CD4-positive, alpha-beta T cell (primary cell): ENCODE results near the gene CFAP70. TPM values are rescaled to one million over a fixed set of nuclear protein-coding genes. Genes with fewer than 3 reads are reported as not detected.

Experiments used
- ATAC-seq: fragments of 200-7000 bp; cut with Tn5 transposase; one replicate; pipeline ENCODE4 v1.10.0; 2022; ENCODE audit warnings: mild to moderate bottlenecking; ENCODE audit not compliant: poor library complexity
- CTCF ChIA-PET: fragments of 350-600 bp; sonication (Branson Sonifier 250); formaldehyde crosslinking; loops from one replicate; lab custom pipeline; 2021; ENCODE audit warnings: antibody characterized with exemption, inconsistent platforms; lab: Charles Lee
- POLR2A ChIA-PET: fragments of 350-600 bp; sonication (Branson Sonifier 250); formaldehyde crosslinking; loops from one replicate; lab custom pipeline; 2021; ENCODE audit warnings: antibody characterized with exemption, inconsistent platforms; lab: Charles Lee
- DNase-seq, 14 experiments: peaks; one replicate each; pipeline ENCODE4 v3.0.0-alpha.2; 2013 to 2020; ENCODE audit warnings: mixed read lengths in 2 of 14
- H3K27ac ChIP-seq, 2 donors: one replicate each; pipeline versions ENCODE4 v1.5.1 to v1.7.0; 2013; ENCODE audit warnings: low read length in 2 of 2, low read depth in 1 of 2, mild to moderate bottlenecking in 1 of 2
- H3K27me3 ChIP-seq, 2 experiments: 1 replicate in 1 of 2; 2 replicates in 1 of 2; pipeline versions ENCODE4 v1.6.1 to v1.7.0; 2013; ENCODE audit warnings: low read length in 2 of 2, control low read depth in 1 of 2, mild to moderate bottlenecking in 1 of 2, moderate library complexity in 1 of 2; ENCODE audit not compliant: insufficient read depth in 2 of 2, control insufficient read depth in 1 of 2
- H3K36me3 ChIP-seq: one replicate; pipeline ENCODE4 v1.6.1; 2013; ENCODE audit warnings: low read length, control low read depth; ENCODE audit not compliant: insufficient read depth
- H3K4me1 ChIP-seq: one replicate; pipeline ENCODE4 v1.6.1; 2013; ENCODE audit warnings: low read length, control low read depth; ENCODE audit not compliant: insufficient read depth
- H3K4me3 ChIP-seq: one replicate; pipeline ENCODE4 v1.5.1; 2013; ENCODE audit warnings: mild to moderate bottlenecking, low read length, moderate library complexity
- H3K9me3 ChIP-seq, 2 experiments: 1 replicate in 1 of 2; 2 replicates in 1 of 2; pipeline versions ENCODE4 v1.6.1 to v1.7.0; 2013; ENCODE audit warnings: low read length in 2 of 2, mild to moderate bottlenecking in 2 of 2, control low read depth in 1 of 2, moderate library complexity in 1 of 2; ENCODE audit not compliant: control insufficient read depth in 1 of 2, insufficient read depth in 1 of 2
- H3K27ac Mint-ChIP-seq: one replicate; pipeline ENCODE4 v1.8.0; 2020; ENCODE audit warnings: mixed read lengths
- H3K27me3 Mint-ChIP-seq: one replicate; pipeline ENCODE4 v1.8.0; 2021; ENCODE audit warnings: mixed read lengths
- H3K36me3 Mint-ChIP-seq: one replicate; pipeline ENCODE4 v1.8.0; 2021; ENCODE audit warnings: low read depth, mixed read lengths
- H3K4me1 Mint-ChIP-seq: one replicate; pipeline ENCODE4 v1.8.0; 2021; ENCODE audit warnings: low read depth, mixed read lengths
- H3K4me3 Mint-ChIP-seq: one replicate; pipeline ENCODE4 v1.8.0; 2020; ENCODE audit warnings: mild to moderate bottlenecking, mixed read lengths
- H3K9me3 Mint-ChIP-seq: one replicate; pipeline ENCODE4 v1.8.0; 2020; ENCODE audit warnings: mixed read lengths
- CTCF ChIP-seq: fragments of 200-600 bp; IDR thresholded peaks from one replicate; pipeline ENCODE4 v1.8.0; 2022; ENCODE audit warnings: antibody characterized with exemption, mild to moderate bottlenecking
- intact Hi-C, 2 experiments: fragments of 100-400 bp; cut with DNase I in 1 of 2; cut with micrococcal nuclease in 1 of 2; formaldehyde crosslinking; loops; one replicate each; pipeline versions ENCODE4 v1.15.1 to v1.9.0; 2023 to 2025; cut with DNase I, micrococcal nuclease
- total RNA-seq, 174 experiments: library from RNA in 2 of 174; stranded (reverse) in 2 of 174; gene quantifications; one replicate each; pipeline ENCODE4 v1.2.3 and lab custom pipeline; 2021 to 2026

Gene CFAP70
- total RNA-seq, 2 experiments from 2014 or later = 2.6 TPM

GRCh38 chr10:73229567-73229966, 129.1 kb downstream of the CFAP70 start:
- DNase-seq (no peak), ATAC-seq (no peak)
- Histone ChIP-seq H3K36me3 (peaks cover 26% of the 10 kb centered on the region), H3K27ac (no peak overlapping the region), H3K27me3 (no peaks in the 10 kb centered on the region), H3K4me1 (no peaks in the 10 kb centered on the region), H3K9me3 (no peaks in the 10 kb centered on the region), H3K4me3 (no peak overlapping the region)
- ChIA-PET POLR2A (no interaction called here), CTCF (no interaction called here)
- intact Hi-C loops = no loop called here
- H3K9me3 Mint-ChIP-seq = no peaks in the 10 kb centered on the region
- no peak for TF ChIP-seq CTCF
- H3K4me3 Mint-ChIP-seq = no peak overlapping the region
- H3K27me3 Mint-ChIP-seq = no peaks in the 10 kb centered on the region
- no peak overlapping the region for H3K27ac Mint-ChIP-seq
- peaks cover 40% of the 10 kb centered on the region for H3K36me3 Mint-ChIP-seq
- no peaks in the 10 kb centered on the region for H3K4me1 Mint-ChIP-seq

GRCh38 chr10:73228247-73228646, 130.4 kb downstream of the CFAP70 start:
- DNase-seq = no peak
- Mint-ChIP-seq H3K36me3 (peaks cover 30% of the 10 kb centered on the region), H3K27ac (no peak overlapping the region), H3K27me3 (no peaks in the 10 kb centered on the region), H3K4me1 (no peaks in the 10 kb centered on the region), H3K9me3 (no peaks in the 10 kb centered on the region), H3K4me3 (no peak overlapping the region)
- ChIA-PET CTCF (no interaction called here), POLR2A (no interaction called here)
- no peak for TF ChIP-seq CTCF
- Histone ChIP-seq H3K4me3 (no peak overlapping the region), H3K27me3 (no peaks in the 10 kb centered on the region), H3K9me3 (no peaks in the 10 kb centered on the region), H3K36me3 (peaks cover 17% of the 10 kb centered on the region), H3K4me1 (no peaks in the 10 kb centered on the region), H3K27ac (no peak overlapping the region)
- intact Hi-C loops = no loop called here
- ATAC-seq = no peak

GRCh38 chr10:73226663-73227062, 132.0 kb downstream of the CFAP70 start:
- no peak for TF ChIP-seq CTCF
- no peaks in the 10 kb centered on the region for H3K27me3 Mint-ChIP-seq
- no peaks in the 10 kb centered on the region for H3K4me1 ChIP-seq
- H3K27ac Mint-ChIP-seq = no peak overlapping the region
- no peak overlapping the region for H3K4me3 ChIP-seq
- H3K36me3 Mint-ChIP-seq = peaks cover 31% of the 10 kb centered on the region
- ChIA-PET POLR2A (no interaction called here), CTCF (interaction anchor here (0.5 kb wide), 2 partner anchors 20 to 631 kb away, joined by 3 read pairs; partner anchors contain the start of gene DNAJC9)
- ATAC-seq = no peak
- no peaks in the 10 kb centered on the region for H3K9me3 ChIP-seq
- DNase-seq = no peak
- peaks cover 10% of the 10 kb centered on the region for H3K36me3 ChIP-seq
- H3K9me3 Mint-ChIP-seq = no peaks in the 10 kb centered on the region
- H3K27ac ChIP-seq = no peak overlapping the region
- H3K4me1 Mint-ChIP-seq = no peaks in the 10 kb centered on the region
- no peak overlapping the region for H3K4me3 Mint-ChIP-seq
- no peaks in the 10 kb centered on the region for H3K27me3 ChIP-seq
- intact Hi-C loops = no loop called here
